Spinal cord (tissue), 10 donors: ENCODE data around the gene C3orf20. TPM values are rescaled to one million over a fixed set of nuclear protein-coding genes. Genes with fewer than 3 reads are reported as not detected.
"Not testable (repeated sequence)": the region's sequence is repeated elsewhere in the genome, so short reads cannot be mapped to it uniquely, and the experiment has no call there.

Source experiments
- DNase-seq, 6 donors: peaks; one replicate each; pipeline versions ENCODE4 v3.0.0 to v3.0.0-alpha.2; 2013 to 2015; ENCODE audit warnings: low spot score in 6 of 6, low read depth in 4 of 6
- H3K27ac ChIP-seq: one replicate; pipeline ENCODE4 v1.5.1; 2013; ENCODE audit warnings: low read depth, low read length, control low read depth
- H3K27me3 ChIP-seq: one replicate; pipeline ENCODE4 v1.6.1; 2013; ENCODE audit warnings: low read length; ENCODE audit not compliant: control insufficient read depth, insufficient read depth
- H3K36me3 ChIP-seq: one replicate; pipeline ENCODE4 v1.6.1; 2013; ENCODE audit warnings: low read length; ENCODE audit not compliant: control insufficient read depth, insufficient read depth
- H3K4me1 ChIP-seq: one replicate; pipeline ENCODE4 v1.6.1; 2013; ENCODE audit warnings: low read length; ENCODE audit not compliant: control insufficient read depth, insufficient read depth
- H3K4me3 ChIP-seq: one replicate; pipeline ENCODE4 v1.5.1; 2013; ENCODE audit warnings: low read depth, low read length, control low read depth
- H3K9me3 ChIP-seq: one replicate; pipeline ENCODE4 v1.6.1; 2013; ENCODE audit warnings: low read length; ENCODE audit not compliant: control insufficient read depth, insufficient read depth
- WGBS: methylation state at CpG from one replicate; pipeline ENCODE4 v1.1.5; 2013; ENCODE audit warnings: missing lambda C conversion rate; ENCODE audit not compliant: insufficient coverage; 5-methylcytosine and 5-hydroxymethylcytosine counted together
- polyA plus RNA-seq, 2 donors: library from polyadenylated mRNA; unstranded; fragments of 120-200 nt; gene quantifications; one replicate each; pipeline ENCODE4 v1.2.1, GENCODE V29; 2013; ENCODE audit not compliant: insufficient read length in 2 of 2
- total RNA-seq, 2 donors: library from RNA; depleted of rRNA in 1 of 2; stranded (reverse); fragments of 120-200 nt in 1 of 2; fragments of >200 nt in 1 of 2; gene quantifications; one replicate each; pipeline versions ENCODE4 v1.2.3 to v1.2.4, GENCODE V29; 2013 to 2014
- donor health status: healthy.

The C3orf20 gene
- total and polyA plus RNA-seq, 4 donors: 0.06 to 0.33 (median 0.16) TPM

GRCh38 chr3:14804835-14805780 lies 130.2 kb downstream of the C3orf20 start:
- peaks cover 22% of the 10 kb centered on the region for H3K4me1 ChIP-seq
- no peak overlapping the region for H3K27ac ChIP-seq
- no peak overlapping the region for H3K4me3 ChIP-seq
- H3K9me3 ChIP-seq: no peaks in the 10 kb centered on the region
- no peak for DNase-seq
- H3K36me3 ChIP-seq: no peaks in the 10 kb centered on the region
- H3K27me3 ChIP-seq: peaks cover 14% of the 10 kb centered on the region
- WGBS: 75% methylated on average over 5 of the region's 7 CpGs

GRCh38 chr3:14805961-14806537 lies 131.1 kb downstream of the C3orf20 start:
- H3K27me3 ChIP-seq: peaks cover 19% of the 10 kb centered on the region
- H3K4me3 ChIP-seq: no peak overlapping the region
- H3K4me1 ChIP-seq: peaks cover 28% of the 10 kb centered on the region
- 58% methylated on average over 3 of the region's 4 CpGs for WGBS
- H3K36me3 ChIP-seq: no peaks in the 10 kb centered on the region
- DNase-seq: no peak
- no peaks in the 10 kb centered on the region for H3K9me3 ChIP-seq
- H3K27ac ChIP-seq: no peak overlapping the region

- no peak for DNase-seq
- H3K9me3 ChIP-seq: no peaks in the 10 kb centered on the region
- peaks cover 32% of the 10 kb centered on the region for H3K4me1 ChIP-seq
- 72% methylated on average over 8 of the region's 8 CpGs for WGBS
- H3K36me3 ChIP-seq: no peaks in the 10 kb centered on the region
- H3K27me3 ChIP-seq: peaks cover 25% of the 10 kb centered on the region
- no peak overlapping the region for H3K4me3 ChIP-seq
- H3K27ac ChIP-seq: no peak overlapping the region
Observed at GRCh38 chr3:14806641-14807263, 131.8 kb downstream of the C3orf20 start.

GRCh38 chr3:14808025-14808424 lies 133.1 kb downstream of the C3orf20 start:
- no peak overlapping the region for H3K27ac ChIP-seq
- DNase-seq: no peak
- H3K9me3 ChIP-seq: no peaks in the 10 kb centered on the region
- no peaks in the 10 kb centered on the region for H3K36me3 ChIP-seq
- peaks cover 28% of the 10 kb centered on the region for H3K4me1 ChIP-seq
- no peak overlapping the region for H3K4me3 ChIP-seq
- H3K27me3 ChIP-seq: peaks cover 32% of the 10 kb centered on the region

GRCh38 chr3:14808502-14809266 lies 133.7 kb downstream of the C3orf20 start:
- Histone ChIP-seq H3K4me1 (peaks cover 27% of the 10 kb centered on the region), H3K4me3 (no peak overlapping the region), H3K9me3 (no peaks in the 10 kb centered on the region), H3K36me3 (no peaks in the 10 kb centered on the region), H3K27ac (no peak overlapping the region), H3K27me3 (peaks cover 32% of the 10 kb centered on the region)
- no peak for DNase-seq
- 92% methylated on average over 4 of the region's 5 CpGs for WGBS

GRCh38 chr3:14809611-14810010 lies 134.7 kb downstream of the C3orf20 start:
- peaks cover 21% of the 10 kb centered on the region for H3K4me1 ChIP-seq
- H3K4me3 ChIP-seq, H3K27ac ChIP-seq, H3K9me3 ChIP-seq, H3K36me3 ChIP-seq, DNase-seq: not testable (repeated sequence)
- H3K27me3 ChIP-seq: peaks cover 34% of the 10 kb centered on the region
- WGBS: 80% methylated on average over 1 of the region's 9 CpGs

GRCh38 chr3:14810070-14810791 lies 135.3 kb downstream of the C3orf20 start:
- peaks cover 21% of the 10 kb centered on the region for H3K4me1 ChIP-seq
- H3K36me3 ChIP-seq: no peaks in the 10 kb centered on the region
- WGBS: 3% methylated on average over 54 of the region's 85 CpGs
- H3K27ac ChIP-seq: peak overlapping the region; percentile 40
- H3K9me3 ChIP-seq: no peaks in the 10 kb centered on the region
- H3K4me3 ChIP-seq: peak overlapping the region; percentile 38
- DNase-seq: peak in 2 of 6 donors; percentile 49 to 63
- H3K27me3 ChIP-seq: peaks cover 34% of the 10 kb centered on the region

- H3K4me3 ChIP-seq: peak overlapping the region; percentile 52
- peak in 2 of 6 donors; percentile 9 to 24 for DNase-seq
- peaks cover 34% of the 10 kb centered on the region for H3K27me3 ChIP-seq
- H3K36me3 ChIP-seq: no peaks in the 10 kb centered on the region
- WGBS: under 1% methylated on average over 75 of the region's 78 CpGs
- peaks cover 21% of the 10 kb centered on the region for H3K4me1 ChIP-seq
- H3K27ac ChIP-seq: peak overlapping the region; percentile 76
- no peaks in the 10 kb centered on the region for H3K9me3 ChIP-seq
Observed at GRCh38 chr3:14810801-14811661, 136.1 kb downstream of the C3orf20 start.
